ENCODE results near the gene TBC1D1. TPM values are rescaled to one million over a fixed set of nuclear protein-coding genes. Genes with fewer than 3 reads are reported as not detected.
A peak's percentile ranks its signal among the peaks of the same experiment; 100 is the strongest.

Gene TBC1D1
- total RNA-seq, 2 donors from 2014 or later, result 139 to 220 TPM

DNA sequence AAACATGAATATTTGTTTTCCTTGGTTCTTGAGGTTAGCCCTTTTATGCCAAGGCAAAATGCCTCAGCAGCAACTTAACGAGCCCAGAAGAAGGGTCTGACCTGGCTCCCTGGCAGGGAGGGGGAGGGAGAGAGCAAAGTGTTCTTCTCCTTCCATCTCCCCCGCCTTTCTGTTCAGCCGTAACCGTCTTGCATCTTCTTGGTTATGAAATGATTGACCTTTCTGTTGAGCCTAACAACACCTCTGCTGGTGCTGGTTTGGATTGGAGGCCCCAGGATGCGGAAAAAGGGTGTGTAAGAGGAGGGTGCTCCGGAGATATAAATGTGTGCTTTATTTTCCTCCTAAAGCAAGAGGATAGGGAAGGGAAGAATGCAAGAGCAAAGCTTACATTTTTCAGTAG is 114.0 kb downstream of the TBC1D1 start:
- Histone ChIP-seq H3K4me1 (peaks cover 0 to 69% of the 10 kb centered on the region in 2 donors), H3K27me3 (no peaks in the 10 kb centered on the region), H3K27ac (no peak overlapping the region), H3K9me3 (no peaks in the 10 kb centered on the region), H3K4me3 (no peak overlapping the region), H3K36me3 (no peaks in the 10 kb centered on the region)
- TF ChIP-seq, protein P1, sequence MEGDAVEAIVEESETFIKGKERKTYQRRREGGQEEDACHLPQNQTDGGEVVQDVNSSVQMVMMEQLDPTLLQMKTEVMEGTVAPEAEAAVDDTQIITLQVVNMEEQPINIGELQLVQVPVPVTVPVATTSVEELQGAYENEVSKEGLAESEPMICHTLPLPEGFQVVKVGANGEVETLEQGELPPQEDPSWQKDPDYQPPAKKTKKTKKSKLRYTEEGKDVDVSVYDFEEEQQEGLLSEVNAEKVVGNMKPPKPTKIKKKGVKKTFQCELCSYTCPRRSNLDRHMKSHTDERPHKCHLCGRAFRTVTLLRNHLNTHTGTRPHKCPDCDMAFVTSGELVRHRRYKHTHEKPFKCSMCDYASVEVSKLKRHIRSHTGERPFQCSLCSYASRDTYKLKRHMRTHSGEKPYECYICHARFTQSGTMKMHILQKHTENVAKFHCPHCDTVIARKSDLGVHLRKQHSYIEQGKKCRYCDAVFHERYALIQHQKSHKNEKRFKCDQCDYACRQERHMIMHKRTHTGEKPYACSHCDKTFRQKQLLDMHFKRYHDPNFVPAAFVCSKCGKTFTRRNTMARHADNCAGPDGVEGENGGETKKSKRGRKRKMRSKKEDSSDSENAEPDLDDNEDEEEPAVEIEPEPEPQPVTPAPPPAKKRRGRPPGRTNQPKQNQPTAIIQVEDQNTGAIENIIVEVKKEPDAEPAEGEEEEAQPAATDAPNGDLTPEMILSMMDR (IDR thresholded peaks at IDR 0.05), result no peak
- no peak for DNase-seq (ENCODE audit: low spot score)

DNA sequence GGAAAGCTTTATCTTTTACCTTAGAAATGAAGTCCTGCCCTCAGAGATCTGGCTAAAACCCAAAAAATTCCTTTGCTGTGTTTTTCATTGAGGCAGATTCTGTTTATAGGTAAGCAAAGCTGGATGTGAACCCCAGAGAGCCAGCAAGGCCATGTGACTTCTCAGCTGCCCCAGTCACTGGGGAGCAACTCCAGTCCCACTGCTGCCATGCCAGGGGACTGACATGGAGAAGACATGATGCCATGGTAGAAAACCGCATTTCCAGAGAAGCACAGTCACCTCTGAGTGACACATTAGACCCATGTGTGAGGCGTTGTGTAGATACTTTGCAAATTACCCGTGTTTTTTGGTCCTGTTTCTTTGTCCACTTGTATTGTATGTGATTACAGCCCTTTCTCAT is 114.8 kb downstream of the TBC1D1 start:
- no peaks in the 10 kb centered on the region for H3K9me3 ChIP-seq
- no peak overlapping the region for H3K4me3 ChIP-seq
- no peak for DNase-seq (ENCODE audit: low spot score)
- TF ChIP-seq, protein P1 (IDR thresholded peaks at IDR 0.05), result no peak
- H3K27ac ChIP-seq, result no peak overlapping the region
- no peaks in the 10 kb centered on the region for H3K36me3 ChIP-seq
- no peaks in the 10 kb centered on the region for H3K27me3 ChIP-seq
- H3K4me1 ChIP-seq, result peaks cover 0 to 77% of the 10 kb centered on the region in 2 donors

- Histone ChIP-seq H3K27me3 (no peaks in the 10 kb centered on the region), H3K27ac (no peak overlapping the region), H3K4me3 (no peak overlapping the region), H3K36me3 (no peaks in the 10 kb centered on the region), H3K4me1 (peaks cover 0 to 71% of the 10 kb centered on the region in 2 donors), H3K9me3 (no peaks in the 10 kb centered on the region)
- TF ChIP-seq, protein P1 (IDR thresholded peaks at IDR 0.05), result no peak
- DNase-seq (ENCODE audit: low spot score), result no peak
Measured at GRCh38 chr4:38007645-38008044, 116.8 kb downstream of the TBC1D1 start.

GRCh38 chr4:38008571-38009021 is 117.7 kb downstream of the TBC1D1 start:
- H3K4me1 ChIP-seq, result peaks cover 0 to 67% of the 10 kb centered on the region in 2 donors
- H3K27ac ChIP-seq, result no peak overlapping the region
- H3K4me3 ChIP-seq, result no peak overlapping the region
- no peaks in the 10 kb centered on the region for H3K9me3 ChIP-seq
- no peaks in the 10 kb centered on the region for H3K36me3 ChIP-seq
- TF ChIP-seq, protein P1 (IDR thresholded peaks at IDR 0.05), result no peak
- DNase-seq (ENCODE audit: low spot score), result no peak
- no peaks in the 10 kb centered on the region for H3K27me3 ChIP-seq

DNA sequence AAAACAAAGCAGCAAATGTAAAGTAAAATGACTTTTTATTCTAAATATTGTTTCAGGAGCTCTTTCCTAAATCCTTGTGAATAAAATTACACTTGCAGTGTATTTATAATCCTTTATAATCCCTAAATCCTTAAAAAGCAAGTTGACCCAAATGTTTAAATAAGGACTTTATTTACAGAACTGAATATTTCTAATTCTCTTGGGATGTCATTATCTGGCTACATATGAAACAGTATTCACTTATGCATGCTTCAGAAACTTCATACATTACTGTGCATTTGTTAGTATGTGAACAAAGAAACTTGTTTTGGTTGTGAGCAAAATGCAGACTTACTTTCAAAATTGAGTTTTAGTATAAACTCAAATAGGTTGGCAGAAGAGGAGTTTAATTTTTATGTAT is 118.5 kb downstream of the TBC1D1 start:
- Histone ChIP-seq H3K9me3 (no peaks in the 10 kb centered on the region), H3K27ac (no peak overlapping the region), H3K4me1 (peaks cover 0 to 66% of the 10 kb centered on the region in 2 donors), H3K4me3 (no peak overlapping the region), H3K36me3 (peaks cover 3% of the 10 kb centered on the region), H3K27me3 (no peaks in the 10 kb centered on the region)
- TF ChIP-seq, protein P1 (IDR thresholded peaks at IDR 0.05), result no peak
- DNase-seq (ENCODE audit: low spot score), result no peak

DNA sequence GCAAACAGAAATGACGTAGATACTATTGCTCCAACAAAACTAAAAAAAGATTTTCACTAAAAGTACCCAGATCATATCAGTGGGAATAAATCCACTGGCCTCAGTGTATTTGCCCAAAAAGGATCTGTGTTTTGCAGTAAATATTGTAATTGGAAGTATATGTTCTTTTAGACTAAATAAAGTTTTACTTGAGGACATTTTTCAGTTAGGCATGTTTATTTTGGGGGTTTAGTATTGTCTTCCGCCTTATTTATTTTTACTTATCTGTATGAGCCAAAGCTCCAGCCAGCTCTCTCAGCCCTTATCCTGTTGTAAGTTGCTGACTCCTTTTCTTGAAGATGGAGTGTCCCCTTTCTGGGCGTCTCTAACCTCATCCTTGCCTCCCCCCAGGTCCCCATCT is 119.1 kb downstream of the TBC1D1 start:
- peaks cover 0 to 63% of the 10 kb centered on the region in 2 donors for H3K4me1 ChIP-seq
- TF ChIP-seq, protein P1 (IDR thresholded peaks at IDR 0.05), result no peak
- peak overlapping the region in 1 of 2 donors; percentile 37 for H3K27ac ChIP-seq
- H3K27me3 ChIP-seq, result no peaks in the 10 kb centered on the region
- no peak for DNase-seq (ENCODE audit: low spot score)
- H3K9me3 ChIP-seq, result no peaks in the 10 kb centered on the region
- H3K36me3 ChIP-seq, result peaks cover 8% of the 10 kb centered on the region
- no peak overlapping the region for H3K4me3 ChIP-seq
